LNCaP clone FGC (cell line): ENCODE data around the gene MEN1.

Experiments
- DNase-seq: peaks from one replicate; pipeline ENCODE4 v3.0.0-alpha.2; 2011; ENCODE audit warnings: low read depth
- H3K4me3 ChIP-seq: 2 replicates; pipeline ENCODE4 v1.5.1; 2011; ENCODE audit warnings: mild to moderate bottlenecking, low read depth, low read length, control low read depth
- TF ChIP-seq, protein P1 (sequence below): IDR thresholded peaks from 2 replicates; pipeline ENCODE4 v1.5.1; 2012; ENCODE audit warnings: mild to moderate bottlenecking; ENCODE audit not compliant: control insufficient read depth, insufficient read depth; ENCODE audit errors: extremely low read depth

Gene MEN1

DNA sequence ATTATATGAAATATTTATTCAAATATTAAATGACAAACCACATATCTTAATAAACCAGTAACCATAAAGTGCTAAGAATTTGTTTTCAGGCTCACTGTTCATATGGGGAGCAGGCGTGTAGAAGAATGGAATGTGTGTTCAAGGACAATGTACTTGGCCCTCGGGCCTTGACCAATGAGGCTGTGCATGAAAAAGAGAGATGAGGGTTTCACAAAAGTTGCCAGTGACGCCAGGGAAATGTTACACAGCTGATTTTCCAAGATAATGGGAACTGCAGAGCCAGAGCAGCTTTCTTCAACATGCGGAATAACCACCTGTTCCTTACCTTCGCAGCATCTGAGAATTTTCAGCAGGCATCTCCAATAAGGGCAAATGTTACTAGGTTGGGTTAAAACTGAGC lies 36.2 kb downstream of the MEN1 start:
- H3K4me3 ChIP-seq = no peak overlapping the region
- no peak for DNase-seq
- TF ChIP-seq, protein P1, sequence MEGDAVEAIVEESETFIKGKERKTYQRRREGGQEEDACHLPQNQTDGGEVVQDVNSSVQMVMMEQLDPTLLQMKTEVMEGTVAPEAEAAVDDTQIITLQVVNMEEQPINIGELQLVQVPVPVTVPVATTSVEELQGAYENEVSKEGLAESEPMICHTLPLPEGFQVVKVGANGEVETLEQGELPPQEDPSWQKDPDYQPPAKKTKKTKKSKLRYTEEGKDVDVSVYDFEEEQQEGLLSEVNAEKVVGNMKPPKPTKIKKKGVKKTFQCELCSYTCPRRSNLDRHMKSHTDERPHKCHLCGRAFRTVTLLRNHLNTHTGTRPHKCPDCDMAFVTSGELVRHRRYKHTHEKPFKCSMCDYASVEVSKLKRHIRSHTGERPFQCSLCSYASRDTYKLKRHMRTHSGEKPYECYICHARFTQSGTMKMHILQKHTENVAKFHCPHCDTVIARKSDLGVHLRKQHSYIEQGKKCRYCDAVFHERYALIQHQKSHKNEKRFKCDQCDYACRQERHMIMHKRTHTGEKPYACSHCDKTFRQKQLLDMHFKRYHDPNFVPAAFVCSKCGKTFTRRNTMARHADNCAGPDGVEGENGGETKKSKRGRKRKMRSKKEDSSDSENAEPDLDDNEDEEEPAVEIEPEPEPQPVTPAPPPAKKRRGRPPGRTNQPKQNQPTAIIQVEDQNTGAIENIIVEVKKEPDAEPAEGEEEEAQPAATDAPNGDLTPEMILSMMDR = no peak

DNA sequence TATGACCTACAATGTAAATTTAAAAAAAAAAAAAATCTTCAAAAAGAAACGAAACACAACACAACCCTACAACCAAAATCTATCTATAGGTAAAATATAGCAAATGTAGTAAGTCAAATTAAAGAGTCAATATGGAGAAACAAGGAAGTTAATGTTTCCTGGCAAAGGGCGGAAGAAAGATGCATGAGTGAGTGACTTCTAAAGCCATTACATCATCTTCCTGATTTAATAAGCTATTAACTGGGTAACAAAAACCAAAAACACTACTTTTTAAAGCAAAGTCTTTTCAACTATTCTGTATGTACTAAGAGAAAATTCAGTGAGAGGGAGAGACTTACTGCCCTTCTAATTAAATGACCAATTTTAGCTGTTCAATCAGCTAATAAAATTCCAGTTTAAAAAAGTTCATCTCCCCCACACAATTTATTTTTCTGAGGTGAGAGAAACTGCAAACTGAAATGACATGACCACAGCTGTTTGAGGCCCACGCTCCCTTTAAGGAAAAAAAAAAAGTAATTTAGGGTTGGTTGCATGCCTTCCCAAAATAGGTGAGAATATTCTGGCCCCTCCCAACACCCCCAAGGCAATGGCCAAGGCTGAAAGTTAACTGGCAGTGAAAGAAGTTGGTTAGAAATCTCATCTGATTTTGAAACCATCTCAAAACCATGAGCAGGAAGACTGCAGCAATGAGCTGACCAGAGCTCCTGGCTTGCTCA lies 37.9 kb downstream of the MEN1 start:
- no peak overlapping the region for H3K4me3 ChIP-seq
- DNase-seq = no peak
- TF ChIP-seq, protein P1 = no peak

DNA sequence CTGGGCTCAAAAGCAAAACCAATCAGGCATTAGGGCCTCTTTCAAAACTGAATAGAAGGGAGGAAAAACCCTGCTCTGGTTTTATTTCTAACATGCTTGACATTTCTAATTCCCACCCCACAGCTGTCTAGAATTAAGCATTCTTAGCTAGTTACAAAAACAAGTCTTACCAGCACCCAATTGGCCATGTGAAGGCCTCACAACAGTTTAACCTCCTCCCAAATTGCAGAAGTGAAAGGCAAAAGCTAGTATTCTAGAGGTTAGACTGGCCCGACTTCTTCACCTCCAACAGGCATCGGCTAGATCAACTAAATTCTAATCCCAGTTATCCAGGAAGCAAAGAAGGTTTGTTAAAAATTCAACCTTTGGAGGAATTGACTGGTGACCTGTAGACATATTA lies 38.5 kb downstream of the MEN1 start:
- TF ChIP-seq, protein P1 = no peak
- no peak for DNase-seq
- H3K4me3 ChIP-seq = no peak overlapping the region

DNA sequence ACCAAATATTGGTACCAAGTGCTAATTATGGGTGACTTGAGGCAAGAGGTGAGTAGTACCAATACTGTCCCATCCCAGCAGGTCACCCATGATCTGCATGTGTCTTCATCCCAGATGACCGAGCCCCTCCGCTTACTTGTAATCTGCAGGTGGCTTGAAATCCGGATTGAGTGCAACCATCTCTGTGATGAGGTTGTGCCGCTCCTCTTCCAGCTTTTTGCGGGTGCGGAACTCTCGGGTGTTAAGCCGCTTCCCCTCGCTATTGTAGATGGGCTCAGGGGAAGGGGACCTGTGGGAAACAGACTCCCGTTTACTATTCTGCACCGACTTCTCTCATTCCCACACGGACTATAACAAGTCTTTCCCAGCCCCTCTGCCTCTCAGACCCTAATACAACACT lies 40.2 kb downstream of the MEN1 start:
- no peak overlapping the region for H3K4me3 ChIP-seq
- TF ChIP-seq, protein P1 = no peak
- no peak for DNase-seq

DNA sequence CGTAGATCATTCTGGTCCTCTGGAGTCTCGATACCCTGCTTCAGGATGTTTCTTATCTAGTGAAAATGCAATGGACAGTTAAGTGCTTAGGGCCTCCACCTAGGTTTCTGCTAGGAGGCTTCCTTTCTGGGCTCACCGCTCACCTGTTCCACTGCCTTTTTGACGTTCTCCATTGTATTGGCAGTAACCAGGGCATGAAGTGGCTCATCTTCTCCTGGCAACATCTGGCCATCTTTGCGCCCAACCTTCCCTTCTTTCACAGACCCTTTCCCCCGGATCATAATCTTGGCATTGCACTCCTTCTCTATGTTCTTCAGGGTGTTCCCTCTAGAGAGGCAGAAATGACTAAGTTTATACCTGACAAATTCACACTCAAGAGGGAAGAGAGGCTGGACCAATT lies 41.1 kb downstream of the MEN1 start:
- TF ChIP-seq, protein P1 = no peak
- no peak for DNase-seq

DNA sequence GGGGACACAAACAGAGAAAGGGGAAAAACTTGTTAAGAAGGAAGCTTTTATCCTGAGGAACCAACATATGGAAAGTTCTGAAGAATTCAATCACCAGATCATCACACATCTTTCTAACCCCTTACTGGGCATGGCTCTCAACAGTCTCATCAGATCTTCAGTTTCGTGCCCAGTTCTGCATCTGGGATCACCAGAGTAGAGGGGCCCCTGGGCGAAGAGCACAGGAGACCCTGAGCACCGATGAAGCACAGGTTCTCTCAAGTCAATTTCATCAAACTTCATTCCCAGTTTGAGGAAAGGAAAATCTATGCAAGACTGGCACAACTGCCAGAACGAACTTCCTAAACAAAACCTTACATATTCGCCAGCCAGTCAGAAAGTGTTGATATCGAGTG lies 42.1 kb downstream of the MEN1 start:
- no peak overlapping the region for H3K4me3 ChIP-seq
- DNase-seq = no peak
- TF ChIP-seq, protein P1 = no peak

More for the DNA sequence above, 41.1 kb downstream of the MEN1 start:
- no peak overlapping the region for H3K4me3 ChIP-seq
